Measurements from ENCODE around the gene FMN1.
A peak's percentile ranks its signal among the peaks of the same experiment; 100 is the strongest.

FMN1 gene

GRCh38 chr15:32884146-32884545, 310.4 kb downstream of the FMN1 start:
- WGBS (ENCODE audit: insufficient coverage), result 94% methylated on average over 6 of the region's 6 CpGs
- no peak for DNase-seq
- ChIA-PET POLR2A (no interaction called here), CTCF (no interaction called here)
- Histone ChIP-seq H3K27ac (ENCODE audit: insufficient read depth in 1 of 2, low read depth in 1 of 2, low read length in 2 of 2, poor library complexity in 1 of 2, severe bottlenecking in 2 of 2) (no peak overlapping the region), H3K36me3 (ENCODE audit: control insufficient read depth in 4 of 4, insufficient read depth in 4 of 4, low read length in 3 of 4) (no peaks in the 10 kb centered on the region), H3K4me3 (ENCODE audit: control insufficient read depth in 1 of 7, extremely low read depth in 1 of 7, insufficient read depth in 4 of 7, low read depth in 2 of 7, low read length in 6 of 7) (no peak overlapping the region), H3K4me1 (ENCODE audit: control extremely low read depth in 1 of 4, control insufficient read depth in 4 of 4, insufficient read depth in 4 of 4, low read length in 3 of 4) (no peaks in the 10 kb centered on the region), H3K27me3 (replicated peaks in 2 of 5; ENCODE audit: control insufficient read depth in 4 of 5, insufficient read depth in 5 of 5, low read length in 4 of 5) (no peaks in the 10 kb centered on the region), H3K9me3 (ENCODE audit: control extremely low read depth in 1 of 5, control insufficient read depth in 4 of 5, insufficient read depth in 2 of 5, low read depth in 1 of 5, low read length in 4 of 5) (no peaks in the 10 kb centered on the region)

- DNase-seq, result no peak
- Histone ChIP-seq H3K27me3 (replicated peaks in 2 of 5; ENCODE audit: control insufficient read depth in 4 of 5, insufficient read depth in 5 of 5, low read length in 4 of 5) (no peaks in the 10 kb centered on the region), H3K36me3 (ENCODE audit: control insufficient read depth in 4 of 4, insufficient read depth in 4 of 4, low read length in 3 of 4) (no peaks in the 10 kb centered on the region), H3K9me3 (ENCODE audit: control extremely low read depth in 1 of 5, control insufficient read depth in 4 of 5, insufficient read depth in 2 of 5, low read depth in 1 of 5, low read length in 4 of 5) (no peaks in the 10 kb centered on the region), H3K27ac (ENCODE audit: insufficient read depth in 1 of 2, low read depth in 1 of 2, low read length in 2 of 2, poor library complexity in 1 of 2, severe bottlenecking in 2 of 2) (no peak overlapping the region), H3K4me1 (ENCODE audit: control extremely low read depth in 1 of 4, control insufficient read depth in 4 of 4, insufficient read depth in 4 of 4, low read length in 3 of 4) (no peaks in the 10 kb centered on the region), H3K4me3 (ENCODE audit: control insufficient read depth in 1 of 7, extremely low read depth in 1 of 7, insufficient read depth in 4 of 7, low read depth in 2 of 7, low read length in 6 of 7) (no peak overlapping the region)
- 82% methylated on average over 3 of the region's 4 CpGs for WGBS (ENCODE audit: insufficient coverage)
- ChIA-PET POLR2A (no interaction called here), CTCF (no interaction called here)
These were observed 311.6 kb downstream of the FMN1 start for GRCh38 chr15:32882955-32883354.

- Histone ChIP-seq H3K4me1 (ENCODE audit: control extremely low read depth in 1 of 4, control insufficient read depth in 4 of 4, insufficient read depth in 4 of 4, low read length in 3 of 4) (no peaks in the 10 kb centered on the region), H3K9me3 (ENCODE audit: control extremely low read depth in 1 of 5, control insufficient read depth in 4 of 5, insufficient read depth in 2 of 5, low read depth in 1 of 5, low read length in 4 of 5) (no peaks in the 10 kb centered on the region), H3K36me3 (ENCODE audit: control insufficient read depth in 4 of 4, insufficient read depth in 4 of 4, low read length in 3 of 4) (no peaks in the 10 kb centered on the region), H3K4me3 (ENCODE audit: control insufficient read depth in 1 of 7, extremely low read depth in 1 of 7, insufficient read depth in 4 of 7, low read depth in 2 of 7, low read length in 6 of 7) (no peak overlapping the region), H3K27me3 (replicated peaks in 2 of 5; ENCODE audit: control insufficient read depth in 4 of 5, insufficient read depth in 5 of 5, low read length in 4 of 5) (no peaks in the 10 kb centered on the region), H3K27ac (ENCODE audit: insufficient read depth in 1 of 2, low read depth in 1 of 2, low read length in 2 of 2, poor library complexity in 1 of 2, severe bottlenecking in 2 of 2) (no peak overlapping the region)
- 75% methylated on average over 1 of the region's 1 CpG for WGBS (ENCODE audit: insufficient coverage)
- ChIA-PET POLR2A (no interaction called here), CTCF (no interaction called here)
- no peak for DNase-seq
These were observed 313.0 kb downstream of the FMN1 start for GRCh38 chr15:32881528-32881927.

- no peaks in the 10 kb centered on the region for H3K36me3 ChIP-seq (ENCODE audit: control insufficient read depth in 4 of 4, insufficient read depth in 4 of 4, low read length in 3 of 4)
- ChIA-PET CTCF (no interaction called here), POLR2A (no interaction called here)
- H3K4me3 ChIP-seq (ENCODE audit: control insufficient read depth in 1 of 7, extremely low read depth in 1 of 7, insufficient read depth in 4 of 7, low read depth in 2 of 7, low read length in 6 of 7), result no peak overlapping the region
- H3K4me1 ChIP-seq (ENCODE audit: control extremely low read depth in 1 of 4, control insufficient read depth in 4 of 4, insufficient read depth in 4 of 4, low read length in 3 of 4), result no peaks in the 10 kb centered on the region
- no peaks in the 10 kb centered on the region for H3K27me3 ChIP-seq (replicated peaks in 2 of 5; ENCODE audit: control insufficient read depth in 4 of 5, insufficient read depth in 5 of 5, low read length in 4 of 5)
- H3K9me3 ChIP-seq (ENCODE audit: control extremely low read depth in 1 of 5, control insufficient read depth in 4 of 5, insufficient read depth in 2 of 5, low read depth in 1 of 5, low read length in 4 of 5), result no peaks in the 10 kb centered on the region
- H3K27ac ChIP-seq (ENCODE audit: insufficient read depth in 1 of 2, low read depth in 1 of 2, low read length in 2 of 2, poor library complexity in 1 of 2, severe bottlenecking in 2 of 2), result no peak overlapping the region
- no peak for DNase-seq
These were observed 313.9 kb downstream of the FMN1 start for GRCh38 chr15:32880642-32881041.

- peak in 1 of 3 donors; percentile 7 for DNase-seq
- Histone ChIP-seq H3K27me3 (replicated peaks in 2 of 5; ENCODE audit: control insufficient read depth in 4 of 5, insufficient read depth in 5 of 5, low read length in 4 of 5) (no peaks in the 10 kb centered on the region), H3K9me3 (ENCODE audit: control extremely low read depth in 1 of 5, control insufficient read depth in 4 of 5, insufficient read depth in 2 of 5, low read depth in 1 of 5, low read length in 4 of 5) (no peaks in the 10 kb centered on the region), H3K4me1 (ENCODE audit: control extremely low read depth in 1 of 4, control insufficient read depth in 4 of 4, insufficient read depth in 4 of 4, low read length in 3 of 4) (no peaks in the 10 kb centered on the region), H3K36me3 (ENCODE audit: control insufficient read depth in 4 of 4, insufficient read depth in 4 of 4, low read length in 3 of 4) (no peaks in the 10 kb centered on the region), H3K4me3 (ENCODE audit: control insufficient read depth in 1 of 7, extremely low read depth in 1 of 7, insufficient read depth in 4 of 7, low read depth in 2 of 7, low read length in 6 of 7) (no peak overlapping the region), H3K27ac (ENCODE audit: insufficient read depth in 1 of 2, low read depth in 1 of 2, low read length in 2 of 2, poor library complexity in 1 of 2, severe bottlenecking in 2 of 2) (no peak overlapping the region)
- no CpG with 5 or more reads among the region's 6 CpGs for WGBS (ENCODE audit: insufficient coverage)
- ChIA-PET POLR2A (no interaction called here), CTCF (no interaction called here)
These were observed 314.5 kb downstream of the FMN1 start for GRCh38 chr15:32879980-32880379.

- ChIA-PET POLR2A (no interaction called here), CTCF (interaction anchor here (1.4 kb wide), 1 partner anchor 35 kb away, joined by 3 read pairs; no protein-coding TSS in a partner anchor)
- no peak for DNase-seq
- WGBS (ENCODE audit: insufficient coverage), result 93% methylated on average over 2 of the region's 5 CpGs
- no peak overlapping the region for H3K4me3 ChIP-seq (ENCODE audit: control insufficient read depth in 1 of 7, extremely low read depth in 1 of 7, insufficient read depth in 4 of 7, low read depth in 2 of 7, low read length in 6 of 7)
- H3K36me3 ChIP-seq (ENCODE audit: control insufficient read depth in 4 of 4, insufficient read depth in 4 of 4, low read length in 3 of 4), result no peaks in the 10 kb centered on the region
- H3K9me3 ChIP-seq (ENCODE audit: control extremely low read depth in 1 of 5, control insufficient read depth in 4 of 5, insufficient read depth in 2 of 5, low read depth in 1 of 5, low read length in 4 of 5), result no peaks in the 10 kb centered on the region
- no peaks in the 10 kb centered on the region for H3K27me3 ChIP-seq (replicated peaks in 2 of 5; ENCODE audit: control insufficient read depth in 4 of 5, insufficient read depth in 5 of 5, low read length in 4 of 5)
- no peaks in the 10 kb centered on the region for H3K4me1 ChIP-seq (ENCODE audit: control extremely low read depth in 1 of 4, control insufficient read depth in 4 of 4, insufficient read depth in 4 of 4, low read length in 3 of 4)
- H3K27ac ChIP-seq (ENCODE audit: insufficient read depth in 1 of 2, low read depth in 1 of 2, low read length in 2 of 2, poor library complexity in 1 of 2, severe bottlenecking in 2 of 2), result no peak overlapping the region
These were observed 315.4 kb downstream of the FMN1 start for GRCh38 chr15:32878869-32879805.

GRCh38 chr15:32878342-32878741, 316.2 kb downstream of the FMN1 start:
- Histone ChIP-seq H3K4me1 (ENCODE audit: control extremely low read depth in 1 of 4, control insufficient read depth in 4 of 4, insufficient read depth in 4 of 4, low read length in 3 of 4) (no peaks in the 10 kb centered on the region), H3K4me3 (ENCODE audit: control insufficient read depth in 1 of 7, extremely low read depth in 1 of 7, insufficient read depth in 4 of 7, low read depth in 2 of 7, low read length in 6 of 7) (no peak overlapping the region), H3K36me3 (ENCODE audit: control insufficient read depth in 4 of 4, insufficient read depth in 4 of 4, low read length in 3 of 4) (no peaks in the 10 kb centered on the region), H3K27me3 (replicated peaks in 2 of 5; ENCODE audit: control insufficient read depth in 4 of 5, insufficient read depth in 5 of 5, low read length in 4 of 5) (no peaks in the 10 kb centered on the region), H3K9me3 (ENCODE audit: control extremely low read depth in 1 of 5, control insufficient read depth in 4 of 5, insufficient read depth in 2 of 5, low read depth in 1 of 5, low read length in 4 of 5) (no peaks in the 10 kb centered on the region), H3K27ac (ENCODE audit: insufficient read depth in 1 of 2, low read depth in 1 of 2, low read length in 2 of 2, poor library complexity in 1 of 2, severe bottlenecking in 2 of 2) (no peak overlapping the region)
- CTCF ChIA-PET, result interaction anchor here (1.4 kb wide), 1 partner anchor 34 kb away, joined by 3 read pairs; no protein-coding TSS in a partner anchor
- DNase-seq, result no peak
- 100% methylated on average over 1 of the region's 1 CpG for WGBS (ENCODE audit: insufficient coverage)
- POLR2A ChIA-PET, result no interaction called here
